Smooth muscle cell (in vitro differentiated cells): Measurements from ENCODE around the gene ALS2CL. TPM values are rescaled to one million over a fixed set of nuclear protein-coding genes. Genes with fewer than 3 reads are reported as not detected.

ENCODE experiments used
- DNase-seq: peaks from one replicate; lab custom pipeline; 2025; ENCODE audit not compliant: unreplicated experiment; lab: John Stamatoyannopoulos, UW
- H2AFZ ChIP-seq: fragments of 200-600 bp; sonication (generic); 2 replicates; pipeline ENCODE4 v1.6.0; 2016; ENCODE audit warnings: antibody characterized with exemption, low read depth, mild to moderate bottlenecking
- H3F3A ChIP-seq: fragments of 200-600 bp; sonication (generic); 2 replicates; pipeline ENCODE4 v1.6.0; 2017; ENCODE audit warnings: antibody characterized with exemption, low read depth
- H3K27ac ChIP-seq: fragments of 200-600 bp; sonication (generic); 2 replicates; pipeline ENCODE4 v1.5.1; 2016; ENCODE audit warnings: low read depth, mild to moderate bottlenecking
- H3K27me3 ChIP-seq: fragments of 200-600 bp; sonication (generic); 2 replicates; pipeline ENCODE4 v1.6.1; 2016; ENCODE audit warnings: low read depth, mild to moderate bottlenecking
- H3K36me3 ChIP-seq: fragments of 200-600 bp; sonication (generic); 2 replicates; pipeline ENCODE4 v1.5.1; 2016; ENCODE audit warnings: low read depth
- H3K4me1 ChIP-seq: fragments of 200-600 bp; sonication (generic); 2 replicates; pipeline ENCODE4 v1.5.1; 2016; ENCODE audit warnings: low read depth
- H3K4me2 ChIP-seq: fragments of 200-600 bp; sonication (generic); 2 replicates; pipeline ENCODE4 v1.6.0; 2016; ENCODE audit warnings: mild to moderate bottlenecking
- H3K4me3 ChIP-seq: fragments of 200-600 bp; sonication (generic); 2 replicates; pipeline ENCODE4 v1.5.1; 2016; ENCODE audit warnings: mild to moderate bottlenecking
- H3K79me2 ChIP-seq: fragments of 200-600 bp; sonication (generic); 2 replicates; pipeline ENCODE4 v1.6.0; 2016; ENCODE audit warnings: low read depth, mild to moderate bottlenecking
- H3K9ac ChIP-seq: fragments of 200-600 bp; sonication (generic); 2 replicates; pipeline ENCODE4 v1.6.0; 2016; ENCODE audit warnings: low read depth
- H3K9me3 ChIP-seq: fragments of 200-600 bp; sonication (generic); replicated peaks from 2 replicates; pipeline ENCODE4 v1.5.1; 2016; ENCODE audit warnings: low read depth
- H4K20me1 ChIP-seq: fragments of 200-600 bp; sonication (generic); 2 replicates; pipeline ENCODE4 v1.6.0; 2016; ENCODE audit warnings: low read depth
- WGBS: methylation state at CpG from one replicate; pipeline ENCODE4 v1.1.7; 2016; ENCODE audit warnings: low lambda C conversion rate; 5-methylcytosine and 5-hydroxymethylcytosine counted together
- polyA plus RNA-seq: library from polyadenylated mRNA; unstranded; fragments of >200 nt; fragmentation: Nextera tagmentation; extraction: Ambion mirVana; gene quantifications from 2 replicates; pipeline ENCODE4 v1.2.1, GENCODE V29; 2016
- small RNA-seq: library from RNA; depleted of rRNA; stranded (forward); fragments of <200 nt; gene quantifications from one replicate; pipeline ENCODE3, GENCODE V24; 2014
- total RNA-seq: library from RNA; depleted of rRNA; stranded (reverse); fragments of >200 nt; gene quantifications from 2 replicates; pipeline ENCODE4 v1.2.3, GENCODE V29; 2014
- TF ChIP-seq, protein P1 (sequence below): fragments of 200-600 bp; sonication (generic); IDR thresholded peaks from 2 replicates; pipeline ENCODE4 v1.5.1; 2017; ENCODE audit warnings: borderline replicate concordance, mild to moderate bottlenecking, antibody characterized with exemption; ENCODE audit not compliant: insufficient read depth, poor library complexity, severe bottlenecking

Gene ALS2CL
- total and polyA plus RNA-seq, 2 experiments from 2014 or later, result 8.5 to 9.4 TPM

DNA sequence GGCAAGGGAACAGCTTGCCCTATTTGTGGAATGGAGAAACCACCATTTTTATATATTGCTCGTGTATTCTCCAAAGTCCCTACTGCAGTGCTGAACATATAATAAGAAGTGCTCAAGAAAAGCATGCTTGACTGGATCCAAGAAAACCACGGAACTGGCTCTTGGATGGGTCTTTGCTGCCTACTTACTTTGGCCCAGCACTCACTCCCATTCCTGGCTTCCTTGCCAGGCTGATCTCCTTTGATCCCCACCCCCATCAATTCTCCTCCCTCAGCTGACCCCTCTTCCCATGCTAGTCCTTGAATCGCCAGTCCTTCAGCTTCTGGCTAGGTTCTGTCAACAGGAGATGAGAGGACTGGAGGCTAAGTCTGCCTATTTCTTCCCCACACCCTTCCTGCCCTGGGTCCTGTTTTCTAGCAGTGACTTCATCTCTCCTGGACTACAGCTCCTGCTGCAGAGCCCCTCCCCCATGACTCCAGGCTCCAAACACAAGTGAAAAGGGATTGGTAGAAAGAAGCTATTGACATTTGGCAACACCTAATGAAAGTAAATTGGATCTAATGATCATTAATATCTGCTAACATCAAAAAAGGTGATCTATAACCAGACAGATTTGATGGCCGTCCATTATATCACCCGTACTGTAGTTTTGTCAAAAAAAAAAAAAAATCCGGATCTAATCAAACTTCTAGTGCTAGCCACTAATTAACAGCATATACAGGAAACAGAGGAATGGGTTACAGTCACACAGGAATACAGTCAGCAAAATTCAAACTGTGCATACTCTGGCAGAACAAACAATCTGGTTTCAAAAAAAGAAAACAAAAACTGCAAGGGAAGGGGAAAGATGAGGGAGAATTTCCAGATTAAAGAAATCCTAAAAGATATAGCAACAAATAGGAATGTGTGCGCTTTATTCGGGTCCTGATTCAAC is 73.4 kb downstream of the ALS2CL start:
- no peaks in the 10 kb centered on the region for H3K9me3 ChIP-seq
- no peaks in the 10 kb centered on the region for H3K4me1 ChIP-seq
- peak overlapping the region; percentile 77 for H2AFZ ChIP-seq
- H3K36me3 ChIP-seq, result no peaks in the 10 kb centered on the region
- no peak overlapping the region for H3K4me3 ChIP-seq
- TF ChIP-seq, protein P1, sequence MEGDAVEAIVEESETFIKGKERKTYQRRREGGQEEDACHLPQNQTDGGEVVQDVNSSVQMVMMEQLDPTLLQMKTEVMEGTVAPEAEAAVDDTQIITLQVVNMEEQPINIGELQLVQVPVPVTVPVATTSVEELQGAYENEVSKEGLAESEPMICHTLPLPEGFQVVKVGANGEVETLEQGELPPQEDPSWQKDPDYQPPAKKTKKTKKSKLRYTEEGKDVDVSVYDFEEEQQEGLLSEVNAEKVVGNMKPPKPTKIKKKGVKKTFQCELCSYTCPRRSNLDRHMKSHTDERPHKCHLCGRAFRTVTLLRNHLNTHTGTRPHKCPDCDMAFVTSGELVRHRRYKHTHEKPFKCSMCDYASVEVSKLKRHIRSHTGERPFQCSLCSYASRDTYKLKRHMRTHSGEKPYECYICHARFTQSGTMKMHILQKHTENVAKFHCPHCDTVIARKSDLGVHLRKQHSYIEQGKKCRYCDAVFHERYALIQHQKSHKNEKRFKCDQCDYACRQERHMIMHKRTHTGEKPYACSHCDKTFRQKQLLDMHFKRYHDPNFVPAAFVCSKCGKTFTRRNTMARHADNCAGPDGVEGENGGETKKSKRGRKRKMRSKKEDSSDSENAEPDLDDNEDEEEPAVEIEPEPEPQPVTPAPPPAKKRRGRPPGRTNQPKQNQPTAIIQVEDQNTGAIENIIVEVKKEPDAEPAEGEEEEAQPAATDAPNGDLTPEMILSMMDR, result no peak
- no peak overlapping the region for H3K9ac ChIP-seq
- no peaks in the 10 kb centered on the region for H3K79me2 ChIP-seq
- no peak overlapping the region for H3K4me2 ChIP-seq
- H3K27ac ChIP-seq, result no peak overlapping the region
- no peak for DNase-seq
- H3F3A ChIP-seq, result no peaks in the 10 kb centered on the region
- 76% methylated on average over 8 of the region's 8 CpGs for WGBS
- H3K27me3 ChIP-seq, result peaks cover 3% of the 10 kb centered on the region
- no peaks in the 10 kb centered on the region for H4K20me1 ChIP-seq

Small RNA genes within 50 kb of the gene (small RNA-seq; reads per million reads assigned to genes)
- gene RF00591, result not detected

Other genes starting within 250 kb of the ALS2CL start
- not detected in 2 replicates for gene LTF, start 228.8 kb downstream of the ALS2CL start, total RNA-seq
- not detected in 2 replicates for gene LTF, start 228.8 kb downstream of the ALS2CL start, polyA plus RNA-seq
- not detected in 2 replicates for gene RTP3, start 195.7 kb downstream of the ALS2CL start, total RNA-seq
- 0.19 and 1.3 TPM in 2 replicates for gene RTP3, start 195.7 kb downstream of the ALS2CL start, polyA plus RNA-seq
- 1.0 and 2.0 TPM in 2 replicates for gene LRRC2, start 127.4 kb downstream of the ALS2CL start, total RNA-seq
- gene LRRC2, start 127.4 kb downstream of the ALS2CL start, polyA plus RNA-seq, result 1.7 and 2.7 TPM in 2 replicates
- not detected in 2 replicates for gene FAM240A, start 81.2 kb downstream of the ALS2CL start, total RNA-seq
- gene FAM240A, start 81.2 kb downstream of the ALS2CL start, polyA plus RNA-seq, result not detected in 2 replicates
- 0.36 and 0.67 TPM in 2 replicates for gene TMIE, start 7.7 kb upstream of the ALS2CL start, total RNA-seq
- gene TMIE, start 7.7 kb upstream of the ALS2CL start, polyA plus RNA-seq, result 1.1 and 2.0 TPM in 2 replicates
- gene PRSS50, start 24.2 kb upstream of the ALS2CL start, total RNA-seq, result 0.31 and 0.54 TPM in 2 replicates
- 0.45 and 0.73 TPM in 2 replicates for gene PRSS50, start 24.2 kb upstream of the ALS2CL start, polyA plus RNA-seq
- 8.4 and 13.8 TPM in 2 replicates for gene MYL3, start 169.8 kb upstream of the ALS2CL start, total RNA-seq
- 14.4 and 25.6 TPM in 2 replicates for gene MYL3, start 169.8 kb upstream of the ALS2CL start, polyA plus RNA-seq
- gene PTH1R, start 184.0 kb upstream of the ALS2CL start, total RNA-seq, result 15.4 and 17.7 TPM in 2 replicates
- 39.2 and 50.6 TPM in 2 replicates for gene PTH1R, start 184.0 kb upstream of the ALS2CL start, polyA plus RNA-seq